Astrocyte (in vitro differentiated cells and primary cell): ENCODE data around the gene FERMT3. TPM values are rescaled to one million over a fixed set of nuclear protein-coding genes. Genes with fewer than 3 reads are reported as not detected.

Experiments
- DNase-seq: peaks from one replicate; pipeline ENCODE4 v3.0.0-alpha.2; 2010; ENCODE audit warnings: low read depth
- FAIRE-seq: peaks from 2 replicates; lab custom pipeline; 2011; peaks lifted over from hg19 to GRCh38; lab: Jason Lieb, UNC
- H2AFZ ChIP-seq: 2 replicates; pipeline ENCODE4 v1.6.0; 2012; ENCODE audit warnings: low read depth, low read length, inconsistent platforms
- H3K27ac ChIP-seq: 2 replicates; pipeline ENCODE4 v1.5.1; 2011; ENCODE audit warnings: low read depth, low read length, inconsistent platforms
- H3K27me3 ChIP-seq: 2 replicates; pipeline ENCODE4 v1.6.0; 2011; ENCODE audit warnings: low read length, inconsistent platforms; ENCODE audit not compliant: insufficient read depth
- H3K36me3 ChIP-seq: 2 replicates; pipeline ENCODE4 v1.5.1; 2011; ENCODE audit warnings: low read length, inconsistent platforms; ENCODE audit not compliant: insufficient read depth
- H3K4me1 ChIP-seq: 2 replicates; pipeline ENCODE4 v1.5.1; 2011; ENCODE audit warnings: low read length, inconsistent platforms; ENCODE audit not compliant: insufficient read depth
- H3K4me2 ChIP-seq: 2 replicates; pipeline ENCODE4 v1.6.0; 2012; ENCODE audit warnings: low read length, inconsistent platforms
- H3K4me3 ChIP-seq: 2 replicates; pipeline ENCODE4 v1.5.1; 2011; ENCODE audit warnings: low read depth, mild to moderate bottlenecking, low read length, inconsistent platforms; ENCODE audit not compliant: insufficient read depth
- H3K79me2 ChIP-seq: 2 replicates; pipeline ENCODE4 v1.6.0; 2012; ENCODE audit warnings: mild to moderate bottlenecking, low read length, inconsistent platforms; ENCODE audit not compliant: insufficient read depth
- H3K9ac ChIP-seq: 2 replicates; pipeline ENCODE4 v1.6.0; 2012; ENCODE audit warnings: mild to moderate bottlenecking, low read length, inconsistent platforms
- H3K9me3 ChIP-seq: 2 replicates; pipeline ENCODE4 v1.5.1; 2012; ENCODE audit warnings: low read depth, mild to moderate bottlenecking, low read length, inconsistent platforms; ENCODE audit not compliant: insufficient read depth
- H4K20me1 ChIP-seq: 2 replicates; pipeline ENCODE4 v1.6.0; 2012; ENCODE audit warnings: low read length, inconsistent platforms; ENCODE audit not compliant: insufficient read depth
- H3K27ac Mint-ChIP-seq: one replicate; pipeline ENCODE4 v1.8.0; 2021; ENCODE audit warnings: mild to moderate bottlenecking, mixed read lengths; ENCODE audit not compliant: unreplicated experiment
- H3K27me3 Mint-ChIP-seq: one replicate; pipeline ENCODE4 v1.8.0; 2021; ENCODE audit warnings: low read depth, mixed read lengths; ENCODE audit not compliant: unreplicated experiment
- H3K36me3 Mint-ChIP-seq: one replicate; pipeline ENCODE4 v1.8.0; 2021; ENCODE audit warnings: low read depth, mixed read lengths; ENCODE audit not compliant: unreplicated experiment
- H3K4me1 Mint-ChIP-seq: one replicate; pipeline ENCODE4 v1.8.0; 2021; ENCODE audit warnings: low read depth, mixed read lengths; ENCODE audit not compliant: unreplicated experiment
- H3K4me3 Mint-ChIP-seq: one replicate; pipeline ENCODE4 v1.8.0; 2021; ENCODE audit warnings: mild to moderate bottlenecking, moderate library complexity, mixed read lengths; ENCODE audit not compliant: unreplicated experiment
- H3K9me3 Mint-ChIP-seq: one replicate; pipeline ENCODE4 v1.8.0; 2021; ENCODE audit warnings: mild to moderate bottlenecking, mixed read lengths; ENCODE audit not compliant: unreplicated experiment
- EZH2 ChIP-seq: IDR thresholded peaks from 2 replicates; pipeline ENCODE4 v1.6.1; 2012; ENCODE audit warnings: mild to moderate bottlenecking, low read length, inconsistent platforms; ENCODE audit not compliant: insufficient read depth
- total RNA-seq: library from RNA; stranded (reverse); gene quantifications from 2 replicates; pipeline ENCODE4 v1.2.1, GENCODE V29; 2021
- TF ChIP-seq, protein P1 (sequence below): IDR thresholded peaks from 2 replicates; pipeline ENCODE4 v1.5.1; 2011; ENCODE audit warnings: low read depth, mild to moderate bottlenecking, inconsistent platforms, low read length, moderate library complexity; ENCODE audit not compliant: insufficient read depth

The FERMT3 gene
- total RNA-seq, 1 donor from 2014 or later, result 1.3 TPM

- DNase-seq (no peak), FAIRE-seq (no peak)
- Mint-ChIP-seq H3K36me3 (peaks cover 3% of the 10 kb centered on the region), H3K4me1 (peaks cover 12% of the 10 kb centered on the region), H3K27ac (no peak overlapping the region), H3K4me3 (no peak overlapping the region), H3K27me3 (no peaks in the 10 kb centered on the region), H3K9me3 (no peaks in the 10 kb centered on the region)
- Histone ChIP-seq H3K36me3 (peaks cover 5% of the 10 kb centered on the region), H3K9me3 (no peaks in the 10 kb centered on the region), H3K9ac (no peak overlapping the region), H3K27me3 (no peaks in the 10 kb centered on the region), H2AFZ (no peak overlapping the region), H3K4me2 (no peak overlapping the region), H4K20me1 (peaks cover 23% of the 10 kb centered on the region), H3K4me1 (peaks cover 13% of the 10 kb centered on the region), H3K27ac (no peak overlapping the region), H3K79me2 (peaks cover 41% of the 10 kb centered on the region), H3K4me3 (no peak overlapping the region)
- TF ChIP-seq, protein P1, sequence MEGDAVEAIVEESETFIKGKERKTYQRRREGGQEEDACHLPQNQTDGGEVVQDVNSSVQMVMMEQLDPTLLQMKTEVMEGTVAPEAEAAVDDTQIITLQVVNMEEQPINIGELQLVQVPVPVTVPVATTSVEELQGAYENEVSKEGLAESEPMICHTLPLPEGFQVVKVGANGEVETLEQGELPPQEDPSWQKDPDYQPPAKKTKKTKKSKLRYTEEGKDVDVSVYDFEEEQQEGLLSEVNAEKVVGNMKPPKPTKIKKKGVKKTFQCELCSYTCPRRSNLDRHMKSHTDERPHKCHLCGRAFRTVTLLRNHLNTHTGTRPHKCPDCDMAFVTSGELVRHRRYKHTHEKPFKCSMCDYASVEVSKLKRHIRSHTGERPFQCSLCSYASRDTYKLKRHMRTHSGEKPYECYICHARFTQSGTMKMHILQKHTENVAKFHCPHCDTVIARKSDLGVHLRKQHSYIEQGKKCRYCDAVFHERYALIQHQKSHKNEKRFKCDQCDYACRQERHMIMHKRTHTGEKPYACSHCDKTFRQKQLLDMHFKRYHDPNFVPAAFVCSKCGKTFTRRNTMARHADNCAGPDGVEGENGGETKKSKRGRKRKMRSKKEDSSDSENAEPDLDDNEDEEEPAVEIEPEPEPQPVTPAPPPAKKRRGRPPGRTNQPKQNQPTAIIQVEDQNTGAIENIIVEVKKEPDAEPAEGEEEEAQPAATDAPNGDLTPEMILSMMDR, result no peak
- no peak for TF ChIP-seq EZH2
Measured at GRCh38 chr11:64186492-64187165, 19.9 kb upstream of the FERMT3 start.

GRCh38 chr11:64192434-64192833 lies 14.1 kb upstream of the FERMT3 start:
- Mint-ChIP-seq H3K27me3 (no peaks in the 10 kb centered on the region), H3K4me3 (peak overlapping the region; percentile 15), H3K27ac (no peak overlapping the region), H3K36me3 (peaks cover 22% of the 10 kb centered on the region), H3K9me3 (no peaks in the 10 kb centered on the region), H3K4me1 (peaks cover 8% of the 10 kb centered on the region)
- Histone ChIP-seq H3K4me1 (no peaks in the 10 kb centered on the region), H3K36me3 (peaks cover 49% of the 10 kb centered on the region), H3K27ac (no peak overlapping the region), H3K4me2 (no peak overlapping the region), H3K9me3 (no peaks in the 10 kb centered on the region), H3K4me3 (no peak overlapping the region), H3K27me3 (no peaks in the 10 kb centered on the region), H3K79me2 (peaks cover 45% of the 10 kb centered on the region), H3K9ac (no peak overlapping the region), H4K20me1 (peaks cover 57% of the 10 kb centered on the region), H2AFZ (no peak overlapping the region)
- DNase-seq (no peak), FAIRE-seq (no peak)
- no peak for TF ChIP-seq EZH2
- TF ChIP-seq, protein P1, result no peak

DNA sequence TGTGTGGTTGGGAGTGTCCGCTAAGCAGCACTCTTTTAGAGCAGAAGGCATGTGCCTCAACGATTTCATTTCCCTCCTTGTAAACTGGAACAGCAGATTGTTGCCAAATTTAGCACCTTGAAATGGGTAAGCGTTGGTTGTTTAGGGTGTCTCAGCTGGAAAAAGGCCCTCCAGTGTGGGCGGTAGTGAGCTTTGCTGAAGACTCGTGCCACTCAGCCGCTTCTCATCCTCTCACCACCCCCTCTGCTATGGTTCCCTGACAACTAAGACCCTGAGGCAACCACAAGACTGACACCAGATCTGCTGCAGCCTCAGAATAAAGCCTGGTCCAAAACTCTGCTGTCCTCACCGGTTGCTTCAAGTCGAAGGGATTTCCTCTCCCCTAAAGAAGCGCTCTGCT lies 9.9 kb upstream of the FERMT3 start:
- H3K27me3 Mint-ChIP-seq, result no peaks in the 10 kb centered on the region
- no peak overlapping the region for H3K27ac Mint-ChIP-seq
- Histone ChIP-seq H3K79me2 (peaks cover 31% of the 10 kb centered on the region), H3K4me1 (no peaks in the 10 kb centered on the region), H3K27me3 (no peaks in the 10 kb centered on the region), H3K27ac (no peak overlapping the region), H3K9me3 (no peaks in the 10 kb centered on the region), H3K36me3 (peaks cover 67% of the 10 kb centered on the region), H3K9ac (no peak overlapping the region), H4K20me1 (peaks cover 50% of the 10 kb centered on the region), H2AFZ (no peak overlapping the region), H3K4me2 (no peak overlapping the region), H3K4me3 (no peak overlapping the region)
- TF ChIP-seq EZH2, result no peak
- TF ChIP-seq, protein P1, result no peak
- DNase-seq (no peak), FAIRE-seq (no peak)
- H3K36me3 Mint-ChIP-seq, result peaks cover 21% of the 10 kb centered on the region
- H3K4me1 Mint-ChIP-seq, result peaks cover 8% of the 10 kb centered on the region
- no peak overlapping the region for H3K4me3 Mint-ChIP-seq
- H3K9me3 Mint-ChIP-seq, result no peaks in the 10 kb centered on the region
